Activated CD4-positive, CD25-positive, alpha-beta regulatory T cell treated with anti-CD3 and anti-CD28 coated beads, Interleukin-2, amount 50 U/mL, for 72 hours (primary cell): Measurements from ENCODE around the gene AMN1.
"Not testable (repeated sequence)": the region's sequence is repeated elsewhere in the genome, so short reads cannot be mapped to it uniquely, and the experiment has no call there.

ENCODE experiments used
- DNase-seq: peaks from one replicate; pipeline ENCODE4 v3.0.0; 2021

The AMN1 gene

DNA sequence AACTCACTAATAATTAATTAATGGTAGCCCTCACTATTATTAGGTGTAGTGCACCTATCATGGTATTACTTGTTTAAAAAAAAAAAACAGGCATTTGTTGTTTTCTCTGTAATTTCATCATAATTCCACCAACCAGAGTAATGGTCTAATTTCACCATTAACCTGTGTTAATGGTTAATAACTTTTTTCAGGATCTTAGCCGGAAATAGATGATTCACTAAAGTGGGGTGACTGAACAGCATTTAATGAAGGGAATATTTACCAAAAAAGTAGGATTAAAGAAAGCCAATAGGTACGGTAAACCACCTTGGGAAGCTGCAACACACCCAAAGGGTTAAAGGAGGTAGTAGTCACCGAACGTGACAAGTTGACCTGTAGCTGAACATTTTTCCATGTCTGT is 56.3 kb downstream of the AMN1 start:
- DNase-seq = no peak

DNA sequence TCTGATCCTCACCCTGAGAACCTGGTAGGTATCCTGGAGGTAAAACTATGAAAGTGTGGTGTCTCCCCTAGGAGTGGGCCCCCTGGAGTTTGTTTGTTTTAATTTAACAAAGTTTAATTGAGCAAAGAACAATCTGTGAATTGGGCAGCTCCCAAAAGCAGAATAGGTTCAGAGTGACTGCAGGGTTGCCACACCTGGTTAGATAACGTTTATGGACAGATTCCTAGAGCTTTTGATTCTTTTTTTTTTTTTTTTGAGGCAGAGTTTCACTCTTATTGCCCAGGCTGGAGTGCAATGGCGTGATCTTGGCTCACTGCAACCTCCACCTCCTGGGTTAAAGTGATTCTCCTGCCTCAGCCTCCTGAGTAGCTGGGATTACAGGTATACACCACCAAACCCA is 59.2 kb downstream of the AMN1 start:
- not testable (repeated sequence) for DNase-seq

DNA sequence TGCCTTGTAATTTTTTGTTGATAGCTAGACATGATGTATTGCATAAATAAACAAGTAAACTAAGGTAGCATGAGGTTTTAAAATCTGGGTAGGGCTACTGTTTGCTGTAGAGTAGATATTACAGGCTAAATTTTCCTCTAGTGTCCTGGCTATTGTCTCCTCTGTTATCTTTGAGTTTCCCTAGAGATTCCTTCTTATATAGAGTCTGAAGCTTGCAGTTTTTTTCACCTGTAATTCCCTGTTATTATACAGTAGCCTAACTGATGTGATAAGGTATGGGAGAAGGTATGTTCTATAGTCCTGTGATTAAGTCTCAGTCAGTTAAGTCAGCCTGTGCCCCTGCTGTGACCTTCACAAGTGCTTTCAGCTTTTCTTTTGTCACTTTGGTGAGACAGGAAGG is 59.8 kb downstream of the AMN1 start:
- no peak for DNase-seq

DNA sequence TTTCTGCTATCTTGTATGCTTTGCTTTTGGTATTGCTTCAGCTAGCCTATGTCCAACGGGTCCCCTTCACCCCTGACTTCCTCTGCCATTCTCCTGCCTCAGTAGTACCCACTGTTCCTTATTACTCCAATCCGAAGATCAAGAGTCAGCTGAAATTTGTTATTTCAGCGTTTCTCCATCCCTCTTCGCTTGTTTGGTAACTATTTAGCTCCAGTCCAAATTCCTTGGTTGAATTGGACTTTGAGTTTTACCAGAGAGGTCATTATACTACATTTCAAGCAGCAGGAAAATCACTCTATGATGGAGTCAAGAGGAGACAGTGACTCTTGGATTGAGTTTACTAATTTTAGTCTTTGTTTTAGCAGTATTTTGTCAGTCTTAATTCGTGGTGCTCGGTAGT is 64.8 kb downstream of the AMN1 start:
- DNase-seq = no peak

DNA sequence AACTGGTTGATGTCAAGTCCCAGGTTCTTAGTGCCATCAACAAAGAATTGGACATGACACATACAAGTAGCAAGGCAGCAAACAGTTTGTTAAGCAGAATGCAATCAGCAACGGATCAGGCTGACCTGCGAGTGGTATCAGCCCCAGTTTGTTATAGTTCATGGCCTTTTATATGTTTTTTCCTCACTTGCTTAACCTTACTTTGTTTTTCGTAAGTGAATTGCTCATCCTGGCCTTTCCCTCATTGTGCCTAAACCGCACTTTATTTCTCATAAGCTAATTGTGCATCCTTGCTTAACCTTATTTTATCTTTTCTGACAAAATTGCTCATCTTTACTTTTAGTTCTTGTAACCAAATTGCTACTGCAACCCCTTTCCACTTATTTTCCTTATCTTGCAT is 65.2 kb downstream of the AMN1 start:
- DNase-seq = no peak

DNA sequence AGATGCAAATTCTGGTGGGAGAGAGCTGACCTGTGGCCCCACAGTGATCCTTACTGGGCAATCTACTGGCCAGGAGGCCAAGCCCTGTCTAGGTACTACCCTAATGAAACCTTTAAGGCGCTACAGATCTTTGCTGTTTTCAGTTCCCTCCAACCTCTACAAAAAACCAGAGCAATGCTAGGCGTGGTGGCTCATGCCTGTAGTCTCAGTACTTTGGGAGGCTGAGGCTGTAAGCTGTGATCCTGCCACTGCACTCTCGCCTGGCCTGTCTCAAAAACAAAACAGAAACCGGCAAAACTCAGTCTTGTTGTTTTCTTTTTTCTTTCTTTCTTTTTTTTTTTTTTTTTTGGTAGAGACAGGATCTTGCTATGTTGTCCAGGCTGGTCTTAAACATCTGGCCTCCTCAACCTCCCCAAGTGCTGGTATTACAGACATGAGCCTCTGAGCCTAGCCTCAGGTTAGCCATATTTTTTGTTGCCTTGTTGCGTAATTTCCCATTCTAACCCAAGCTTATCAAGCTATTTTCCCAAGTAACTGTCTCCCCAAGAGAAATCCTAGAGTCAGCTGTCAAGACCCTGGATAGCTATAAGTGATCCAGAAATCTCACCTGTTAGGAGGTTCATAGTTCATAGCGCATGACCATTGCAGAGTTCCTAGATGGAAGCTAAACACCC is 66.5 kb downstream of the AMN1 start:
- no peak for DNase-seq

DNA sequence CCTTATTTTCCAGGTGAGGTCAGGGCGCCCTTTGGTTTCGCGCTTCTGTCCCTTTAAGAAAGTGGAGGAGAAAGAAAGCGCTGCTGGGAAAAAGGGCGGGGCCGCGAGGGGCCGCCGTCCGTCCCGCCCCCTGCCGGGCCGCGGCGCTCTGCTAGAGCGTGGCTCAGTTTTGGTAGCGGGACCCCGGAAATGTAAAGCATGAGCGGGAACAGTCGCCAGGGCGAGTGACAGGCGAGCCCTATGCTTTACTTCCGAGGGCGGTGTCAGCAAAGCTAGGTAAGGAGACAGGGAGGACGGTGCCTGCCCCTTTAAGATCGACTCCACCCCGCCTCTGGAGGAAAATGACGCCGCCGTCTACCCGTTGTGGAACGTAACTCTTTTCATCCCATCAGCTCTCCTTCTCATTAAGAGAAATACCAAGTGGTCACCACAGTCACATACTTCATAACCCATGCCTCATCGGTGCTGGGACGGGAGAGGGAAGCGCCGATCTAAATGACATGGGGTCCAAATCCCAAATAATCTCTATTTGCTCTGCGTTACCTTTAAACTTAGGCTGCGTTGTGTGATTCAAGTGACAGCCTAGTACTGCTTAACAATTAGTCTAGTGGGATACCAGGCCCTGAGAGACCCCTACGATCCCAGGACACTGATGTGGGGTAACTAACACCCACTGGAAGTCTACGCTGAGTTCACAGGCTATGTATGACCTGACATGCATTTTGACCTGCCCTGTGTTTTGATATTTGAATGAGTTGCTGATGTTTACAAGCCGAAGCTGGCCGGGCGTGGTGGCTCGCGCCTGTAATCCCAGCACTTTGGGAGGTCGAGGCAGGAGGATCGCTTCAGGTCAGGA is 69.5 kb downstream of the AMN1 start, which contains the start of gene ETFBKMT:
Gene ETFBKMT, plus strand, starts transcription at position 602 of the 856 bp plus-strand sequence. CDS start 2,266 bp downstream, outside the sequence.
- peak; percentile 90 for DNase-seq

DNA sequence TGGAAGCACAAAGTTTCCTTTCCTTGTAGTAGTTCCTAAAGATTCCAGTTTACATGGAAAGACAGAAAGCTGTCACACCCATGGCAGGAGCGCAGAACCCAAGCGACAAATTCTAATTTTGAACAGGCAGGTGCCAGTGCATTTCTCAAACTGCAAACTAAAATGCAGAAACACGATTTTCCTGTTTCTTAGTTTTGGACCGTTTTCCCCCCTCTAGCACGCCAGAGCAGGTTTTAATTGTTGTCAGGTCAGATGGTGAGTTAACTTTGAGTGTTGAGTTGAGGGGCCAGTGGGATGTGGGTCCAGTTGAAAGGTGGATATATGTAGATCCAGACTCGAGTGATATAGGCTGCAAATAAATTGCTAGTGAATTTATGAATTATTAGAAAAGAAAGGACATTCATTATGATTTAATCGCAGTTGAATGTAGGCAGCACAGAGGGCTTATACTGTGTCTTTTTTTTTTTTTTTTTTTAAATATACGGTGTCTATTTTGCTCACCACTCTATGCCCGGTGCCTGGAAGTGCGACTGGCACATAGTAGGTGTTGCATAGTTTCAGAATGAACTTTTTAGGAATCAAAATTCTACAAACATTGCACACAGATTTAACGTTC is 70.2 kb downstream of the AMN1 start:
- no peak for DNase-seq

DNA sequence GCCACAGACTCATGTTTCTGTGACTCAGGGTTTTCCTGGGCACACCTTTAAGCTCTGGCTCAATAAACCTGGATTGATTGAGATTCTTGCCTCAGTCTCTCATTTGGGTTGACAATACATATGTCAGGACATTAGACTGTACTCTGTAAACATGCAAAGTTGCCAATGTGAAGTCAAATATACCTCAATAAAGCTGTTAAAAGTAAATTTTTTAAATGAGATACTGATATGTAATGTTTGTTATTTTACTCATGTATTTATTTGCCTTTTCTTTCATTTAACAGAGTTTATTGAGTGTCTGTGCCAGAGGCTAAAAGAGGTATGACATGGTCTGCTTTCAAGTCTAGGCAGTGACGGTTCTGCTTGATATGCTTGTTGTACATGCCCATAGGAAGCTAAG is 73.0 kb downstream of the AMN1 start:
- DNase-seq = no peak

DNA sequence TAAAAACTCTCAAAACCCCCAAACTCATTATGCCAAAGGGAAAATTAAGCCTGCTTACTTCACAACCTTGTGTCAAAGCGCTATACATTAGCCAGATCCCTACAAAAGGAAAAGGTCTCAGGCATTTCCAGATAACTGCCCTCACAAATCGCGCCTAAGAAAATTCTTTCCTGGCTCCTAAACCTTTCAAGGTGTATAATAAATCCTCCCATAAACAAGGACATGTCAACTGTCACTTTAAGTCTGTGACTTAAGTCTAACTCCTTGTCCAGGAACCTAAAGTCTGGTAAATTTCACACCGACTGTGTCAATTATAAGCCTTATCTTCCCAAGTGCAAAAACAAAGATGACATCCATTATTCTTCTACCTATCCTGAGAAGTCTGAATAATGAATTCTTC is 73.6 kb downstream of the AMN1 start:
- no peak for DNase-seq

DNA sequence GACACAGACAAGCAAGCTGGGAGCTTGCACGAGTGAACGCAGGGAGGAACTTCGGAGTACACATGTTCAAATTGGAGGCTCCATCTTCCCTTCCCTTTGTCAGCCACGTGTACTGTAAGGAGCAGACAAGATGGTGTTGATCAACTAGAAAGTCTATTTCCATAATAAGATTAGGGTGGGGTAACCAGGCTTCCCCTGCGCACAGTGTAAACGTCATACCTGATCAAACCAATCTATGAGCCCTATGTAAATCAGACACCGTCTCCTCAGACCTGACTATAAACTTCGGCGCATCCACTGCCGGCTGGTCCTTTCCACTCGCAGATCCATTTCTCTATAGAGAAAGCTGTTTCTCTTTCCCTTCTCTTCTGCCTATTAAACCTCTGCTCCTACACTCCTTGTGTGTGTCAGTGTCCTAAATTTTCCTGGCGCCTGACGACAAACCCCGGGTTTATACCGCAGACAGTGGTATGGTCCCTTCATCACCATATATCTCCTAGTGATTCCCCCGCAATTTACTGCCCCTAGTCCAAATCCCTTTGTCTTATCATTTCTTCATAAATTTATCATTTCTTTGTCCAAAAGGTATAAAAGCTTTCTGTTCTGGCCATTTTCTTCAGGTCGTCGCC is 76.8 kb downstream of the AMN1 start:
- DNase-seq = no peak

DNA sequence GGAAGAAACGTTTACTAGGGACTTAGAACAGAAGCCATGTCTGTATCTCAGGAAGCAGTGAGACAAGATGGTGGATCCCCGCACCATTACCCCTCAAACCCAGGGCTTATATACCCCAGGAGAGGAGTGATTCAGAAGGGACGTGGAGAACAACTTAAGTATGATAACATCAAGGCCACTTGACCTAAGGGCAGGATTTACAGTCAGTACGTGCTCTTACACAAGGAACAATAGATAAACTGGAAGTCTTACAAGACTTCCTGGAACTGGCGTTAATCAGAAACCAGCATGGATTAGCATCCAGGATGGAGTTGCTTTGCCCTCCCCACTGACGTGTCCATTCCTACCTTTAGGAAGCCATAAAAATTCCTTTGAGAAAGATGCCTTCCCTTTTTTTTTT is 77.9 kb downstream of the AMN1 start:
- DNase-seq = no peak

DNA sequence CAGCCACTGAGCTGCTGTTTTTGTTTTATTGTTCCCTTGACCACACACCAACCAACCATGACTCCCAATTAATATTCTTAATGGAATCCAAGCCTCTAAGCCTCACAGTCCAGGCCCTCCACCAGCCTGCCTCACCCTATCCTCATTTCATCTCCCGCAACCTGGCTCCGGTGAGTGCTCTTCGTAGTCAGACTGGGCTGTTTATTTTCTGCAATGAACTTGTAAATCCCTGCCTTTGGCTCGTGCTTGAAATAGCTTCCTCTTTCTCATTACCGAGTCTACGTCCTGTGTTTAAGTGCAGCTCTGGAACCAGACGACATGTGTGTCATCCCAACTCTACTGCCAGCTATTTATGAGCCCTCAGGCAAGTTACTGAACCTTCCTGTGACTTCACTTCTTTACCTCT is 81.7 kb downstream of the AMN1 start:
- DNase-seq = no peak

DNA sequence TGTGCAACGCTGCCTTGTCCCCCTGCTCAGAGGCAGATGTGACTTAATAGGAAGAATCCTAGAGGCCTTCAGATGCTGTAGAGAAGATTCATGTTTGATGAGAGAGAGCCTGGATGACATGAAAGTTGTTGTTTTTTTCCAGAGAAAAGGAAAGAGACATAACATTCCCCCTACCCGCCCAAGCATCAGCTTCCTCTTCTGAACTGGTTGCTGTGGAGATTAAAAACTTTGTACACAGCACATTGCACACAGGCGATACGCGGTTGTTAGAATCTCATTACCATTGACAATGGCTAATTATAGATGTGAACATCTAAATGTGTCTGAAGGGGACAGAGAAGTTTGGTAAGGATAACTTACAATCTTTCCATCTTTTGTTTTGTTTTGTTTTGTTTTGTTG is 82.9 kb downstream of the AMN1 start:
- no peak for DNase-seq

DNA sequence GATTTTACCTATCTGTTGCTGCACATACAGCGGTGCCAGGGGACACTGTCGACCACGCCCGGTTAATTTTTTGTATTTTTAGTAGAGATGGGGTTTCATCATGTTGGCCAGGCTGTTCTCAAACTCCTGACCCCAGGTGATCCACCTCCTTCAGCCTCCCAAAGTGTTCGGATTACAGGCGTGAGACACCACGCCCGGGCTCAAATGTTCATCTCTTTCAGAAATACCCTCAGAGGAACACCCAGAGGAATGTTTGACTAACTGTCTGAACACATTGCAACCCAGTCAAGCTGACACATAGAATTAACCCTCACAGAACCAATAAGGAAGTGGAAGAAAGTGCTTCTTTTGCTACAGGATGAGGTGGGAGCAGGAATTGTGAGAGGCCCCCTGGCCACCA is 84.3 kb downstream of the AMN1 start:
- no peak for DNase-seq

DNA sequence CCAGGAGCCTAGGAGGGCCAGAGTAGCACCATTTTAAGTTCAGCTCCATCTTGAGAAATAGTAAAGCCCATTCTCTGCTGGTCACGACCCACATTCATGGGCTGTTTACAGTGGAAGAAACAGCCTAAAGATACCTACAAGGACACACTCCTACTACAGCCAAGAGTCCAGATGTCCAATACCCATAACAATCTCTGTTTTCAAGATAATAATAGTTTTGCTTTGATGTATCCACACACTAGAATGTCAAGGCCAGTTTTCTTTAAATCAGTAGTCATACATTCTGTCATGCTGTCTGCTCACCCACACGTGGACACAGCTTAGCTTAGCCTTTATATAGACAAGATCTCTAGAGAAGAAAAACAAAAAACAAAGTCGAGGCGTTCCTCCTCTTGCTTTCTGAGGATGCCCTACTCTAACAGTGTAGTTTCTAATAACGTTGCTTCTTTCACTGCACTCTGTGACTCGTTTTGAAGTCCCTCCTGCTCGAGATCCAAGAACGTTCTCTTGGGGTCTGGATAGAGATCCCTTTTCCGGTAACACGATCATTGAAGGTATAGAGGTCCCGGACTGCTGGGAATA is 87.2 kb downstream of the AMN1 start:
- DNase-seq = no peak

DNA sequence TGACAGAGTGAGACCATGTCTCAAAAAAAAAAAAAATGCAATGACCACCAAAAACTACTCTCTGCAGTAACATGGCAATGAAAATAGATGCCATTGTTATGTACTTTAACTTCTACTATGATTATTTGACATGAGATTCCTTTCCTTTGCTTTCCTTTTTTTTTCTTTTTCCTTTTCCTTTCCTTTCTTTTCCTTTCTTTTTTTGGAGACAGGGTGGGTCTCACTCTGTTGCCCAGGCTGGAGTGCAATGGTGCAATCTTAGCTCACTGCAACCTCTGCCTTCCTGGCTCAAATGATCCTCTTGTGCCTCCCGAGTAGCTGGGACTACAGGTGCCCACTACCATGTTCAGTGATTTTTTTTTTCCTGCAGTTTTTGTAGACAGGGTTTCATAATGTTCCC is 94.2 kb downstream of the AMN1 start:
- DNase-seq = no peak

DNA sequence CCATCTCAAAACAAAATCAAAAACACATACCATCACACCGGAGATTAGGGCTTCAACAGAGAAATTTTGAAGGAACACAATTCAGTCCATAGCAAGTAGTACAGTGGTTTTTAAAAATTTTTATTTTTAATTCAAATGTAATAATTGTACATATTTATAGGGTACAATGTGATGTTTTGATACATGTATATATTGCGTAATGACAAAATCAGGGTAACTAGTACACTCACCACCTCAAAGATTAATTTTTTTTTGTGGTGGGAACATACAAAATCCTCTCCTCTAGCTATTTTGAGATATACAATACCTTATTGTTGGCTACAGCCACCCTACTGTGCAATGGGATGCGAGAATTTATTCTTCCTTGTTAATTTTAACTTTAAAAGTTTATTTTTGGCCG is 95.4 kb downstream of the AMN1 start:
- DNase-seq = no peak

DNA sequence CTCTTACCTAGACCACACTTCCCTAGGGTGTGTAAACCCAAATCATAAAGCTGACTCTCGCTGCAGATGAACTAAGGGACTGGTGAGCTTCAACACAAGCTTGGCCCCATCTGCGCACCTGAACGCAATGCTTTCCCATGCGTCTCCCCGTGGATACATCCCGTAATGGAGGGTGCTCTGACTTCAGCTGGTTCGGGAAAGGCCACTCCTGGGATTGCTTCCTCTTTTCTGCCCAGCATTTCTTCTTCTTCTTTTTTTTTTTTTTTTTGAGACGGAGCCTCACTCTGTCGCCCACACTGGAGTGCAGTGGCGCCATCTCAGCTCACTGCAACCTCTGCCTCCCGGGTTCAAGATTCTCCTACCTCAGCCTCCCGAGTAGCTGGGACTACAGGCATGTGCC is 97.0 kb downstream of the AMN1 start:
- DNase-seq = no peak

DNA sequence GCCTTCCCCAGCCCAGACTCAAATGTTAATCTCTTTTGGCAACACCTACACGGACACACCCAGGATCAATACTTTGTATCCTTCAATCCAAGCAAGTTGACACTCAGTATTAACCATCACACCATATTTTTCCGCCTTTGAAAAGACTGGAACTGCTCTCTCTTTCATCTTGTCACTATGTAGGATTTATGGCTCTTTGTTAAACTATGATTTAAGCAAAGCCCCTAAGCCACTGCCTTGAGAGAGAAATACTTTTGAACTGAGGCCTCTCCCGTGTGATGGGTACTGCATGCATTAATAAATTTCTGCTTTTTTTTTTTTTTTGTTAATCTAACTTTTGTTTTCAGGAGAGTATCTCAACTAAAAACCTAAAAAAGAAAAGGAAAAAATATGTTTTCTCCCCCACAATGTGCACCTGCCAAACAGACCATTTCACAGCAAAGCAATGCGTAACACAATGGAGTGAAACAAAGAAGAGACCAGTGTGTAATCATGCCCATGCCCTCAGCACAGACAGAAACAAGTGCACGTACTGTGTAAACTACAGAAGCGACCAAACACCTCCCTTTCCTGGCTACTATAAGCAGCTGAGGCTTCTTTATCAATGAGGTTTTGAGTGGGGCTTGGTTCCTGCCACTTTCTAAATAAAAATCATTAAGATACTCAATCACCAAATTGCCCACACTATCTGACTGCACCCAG is 97.6 kb downstream of the AMN1 start:
- no peak for DNase-seq

DNA sequence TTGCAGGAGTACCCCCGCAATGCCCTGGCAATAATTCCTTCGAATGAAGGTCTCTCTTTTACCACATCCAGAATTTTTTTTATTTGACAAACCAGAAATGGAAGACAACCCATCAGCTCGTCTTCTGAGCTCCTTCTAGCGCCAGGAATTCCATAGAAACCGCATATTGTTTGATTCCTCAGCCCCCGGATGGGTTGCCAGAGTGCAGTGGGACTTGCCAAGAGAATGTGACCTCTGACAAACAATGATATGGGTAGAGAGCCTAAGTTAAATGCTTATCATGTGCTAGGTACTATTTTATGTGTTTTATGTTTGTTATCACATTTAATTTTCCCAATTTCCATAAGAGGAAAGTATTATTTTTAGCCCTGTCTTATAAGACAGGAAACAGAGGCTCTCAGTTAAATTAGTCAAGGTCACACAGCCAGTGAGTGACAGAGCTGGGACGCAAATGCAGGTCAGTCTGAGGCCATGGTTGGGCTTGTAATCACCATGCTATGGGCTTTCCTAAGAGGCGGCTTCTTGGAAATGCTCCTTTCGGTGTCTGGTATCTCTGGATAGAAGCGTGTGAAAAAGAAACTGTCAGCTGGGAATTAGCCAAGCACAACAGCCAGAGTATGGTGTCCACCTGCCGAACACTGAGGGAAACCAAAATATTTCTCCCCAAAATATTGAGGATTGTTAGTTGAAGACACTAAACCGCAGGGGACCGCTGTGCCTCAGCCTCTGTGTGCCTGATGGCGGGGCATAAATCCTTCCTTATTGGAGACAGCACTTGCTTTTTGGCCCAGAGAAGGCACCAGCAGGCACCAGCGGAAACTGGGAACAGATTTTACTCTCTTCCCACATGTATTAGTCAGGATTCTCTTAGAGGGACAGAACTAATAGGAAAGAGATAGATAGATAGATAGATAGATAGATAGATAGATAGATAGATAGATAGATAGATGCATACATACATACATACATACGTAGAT is 98.8 kb downstream of the AMN1 start:
- no peak for DNase-seq
